WTC11 (cell line): ENCODE data around the gene ITGA8. TPM values are rescaled to one million over a fixed set of nuclear protein-coding genes. Genes with fewer than 3 reads are reported as not detected.

Experiments
- ATAC-seq: fragments of 200-7000 bp; cut with Tn5 transposase; 2 replicates; pipeline ENCODE4 v1.10.0; 2021; ENCODE audit warnings: mild to moderate bottlenecking, moderate library complexity
- CTCF ChIA-PET: fragments of 300-600 bp; sonication (Branson Sonifier 250); formaldehyde crosslinking; loops from one replicate; lab custom pipeline; 2021; ENCODE audit warnings: antibody characterized with exemption; lab: Charles Lee
- POLR2A ChIA-PET: fragments of 350-600 bp; sonication (Branson Sonifier 250); formaldehyde crosslinking; loops from one replicate; lab custom pipeline; 2021; ENCODE audit warnings: antibody characterized with exemption; lab: Charles Lee
- DNase-seq: peaks from one replicate; pipeline ENCODE4 v3.0.0; 2021; ENCODE audit warnings: low spot score
- H3K27ac Mint-ChIP-seq: 2 replicates; pipeline ENCODE4 v1.8.0; 2021; ENCODE audit warnings: mixed read lengths
- H3K27me3 Mint-ChIP-seq: 2 replicates; pipeline ENCODE4 v1.8.0; 2021; ENCODE audit warnings: low read depth, mild to moderate bottlenecking, moderate library complexity, mixed read lengths
- H3K36me3 Mint-ChIP-seq: 2 replicates; pipeline ENCODE4 v1.8.0; 2021; ENCODE audit warnings: mixed read lengths
- H3K4me1 Mint-ChIP-seq: 2 replicates; pipeline ENCODE4 v1.8.0; 2022; ENCODE audit warnings: mixed read lengths
- H3K4me3 Mint-ChIP-seq: 2 replicates; pipeline ENCODE4 v1.8.0; 2021; ENCODE audit warnings: mild to moderate bottlenecking, moderate library complexity, mixed read lengths
- H3K9me3 Mint-ChIP-seq: 2 replicates; pipeline ENCODE4 v1.8.0; 2021; ENCODE audit warnings: mixed read lengths
- AR ChIP-seq: fragments of 250-450 bp; sonication (Bioruptor Pico); IDR thresholded peaks from 2 replicates; pipeline ENCODE4 v1.9.0; 2021; ENCODE audit warnings: mild to moderate bottlenecking
- ATF6 ChIP-seq: sonication (generic); formaldehyde crosslinking; IDR thresholded peaks from 2 replicates; pipeline ENCODE4 v1.8.1; 2023; ENCODE audit warnings: mild to moderate bottlenecking, missing genetic modification reagents
- FOXJ3 ChIP-seq: sonication (generic); formaldehyde crosslinking; IDR thresholded peaks from 2 replicates; pipeline ENCODE4 v1.9.0; 2021; ENCODE audit warnings: missing genetic modification reagents, mild to moderate bottlenecking, borderline replicate concordance
- FOXP4 ChIP-seq: sonication (generic); formaldehyde crosslinking; IDR thresholded peaks from 2 replicates; pipeline ENCODE4 v1.8.0; 2022; ENCODE audit warnings: mild to moderate bottlenecking, missing genetic modification reagents
- GTF2I ChIP-seq: fragments of 250-450 bp; sonication (Bioruptor Pico); conservative IDR thresholded peaks from 2 replicates; pipeline ENCODE4 v1.4.0; 2021; ENCODE audit warnings: mild to moderate bottlenecking
- HMGXB4 ChIP-seq: sonication (generic); formaldehyde crosslinking; IDR thresholded peaks from 2 replicates; pipeline ENCODE4 v1.8.1; 2023; ENCODE audit warnings: mild to moderate bottlenecking, moderate library complexity, missing genetic modification reagents
- JUN ChIP-seq: sonication (generic); formaldehyde crosslinking; IDR thresholded peaks from 2 replicates; pipeline ENCODE4 v1.8.0; 2023; ENCODE audit warnings: mild to moderate bottlenecking, missing genetic modification reagents
- MLX ChIP-seq: sonication (generic); formaldehyde crosslinking; IDR thresholded peaks from 2 replicates; pipeline ENCODE4 v1.8.1; 2023; ENCODE audit warnings: mild to moderate bottlenecking, missing genetic modification reagents, moderate library complexity
- NFYB ChIP-seq: sonication (generic); formaldehyde crosslinking; conservative IDR thresholded peaks from 2 replicates; pipeline ENCODE4 v1.8.0; 2022; ENCODE audit warnings: low read depth, missing genetic modification reagents
- NR1H2 ChIP-seq: sonication (generic); formaldehyde crosslinking; IDR thresholded peaks from 2 replicates; pipeline ENCODE4 v1.9.0; 2021; ENCODE audit warnings: mild to moderate bottlenecking, moderate library complexity, missing genetic modification reagents
- TCF7 ChIP-seq: sonication (generic); formaldehyde crosslinking; IDR thresholded peaks from 2 replicates; pipeline ENCODE4 v1.8.0; 2022; ENCODE audit warnings: mild to moderate bottlenecking, low read depth, missing genetic modification reagents, moderate library complexity
- USF2 ChIP-seq: sonication (generic); formaldehyde crosslinking; IDR thresholded peaks from 2 replicates; pipeline ENCODE4 v1.8.1; 2023; ENCODE audit warnings: mild to moderate bottlenecking, missing genetic modification reagents, moderate library complexity
- ZMAT4 ChIP-seq: fragments of 250-450 bp; sonication (Bioruptor Pico); IDR thresholded peaks from 2 replicates; pipeline ENCODE4 v1.9.0; 2021; ENCODE audit warnings: mild to moderate bottlenecking
- ZNF121 ChIP-seq: sonication (generic); formaldehyde crosslinking; IDR thresholded peaks from 2 replicates; pipeline ENCODE4 v1.8.0; 2023; ENCODE audit warnings: missing genetic modification reagents
- ZNF263 ChIP-seq: sonication (generic); formaldehyde crosslinking; IDR thresholded peaks from 2 replicates; pipeline ENCODE4 v1.8.1; 2022; ENCODE audit warnings: low read depth, mild to moderate bottlenecking, moderate library complexity, missing genetic modification reagents
- ZNF281 ChIP-seq: sonication (generic); formaldehyde crosslinking; IDR thresholded peaks from 2 replicates; pipeline ENCODE4 v1.8.0; 2023; ENCODE audit warnings: mild to moderate bottlenecking, missing genetic modification reagents
- ZNF532 ChIP-seq: fragments of 250-450 bp; sonication (Bioruptor Pico); IDR thresholded peaks from 2 replicates; pipeline ENCODE4 v1.9.0; 2021; ENCODE audit warnings: mild to moderate bottlenecking, borderline replicate concordance
- total RNA-seq: library from RNA; stranded (reverse); gene quantifications from 3 replicates; pipeline ENCODE4 v1.2.3, GENCODE V29; 2021

Gene ITGA8
- total RNA-seq, 1 experiment from 2014 or later, result not detected

GRCh38 chr10:15651175-15651574, 68.5 kb downstream of the ITGA8 start (continued):
- TF ChIP-seq HMGXB4 (CRISPR knock-in tag) (no peak), TCF7 (CRISPR knock-in tag) (no peak), ZNF263 (CRISPR knock-in tag) (no peak), NFYB (CRISPR knock-in tag) (no peak), ZNF281 (CRISPR knock-in tag) (no peak), ZMAT4 (CRISPR knock-in tag) (no peak), MLX (no peak), NR1H2 (CRISPR knock-in tag) (no peak), ZNF121 (CRISPR knock-in tag) (no peak), GTF2I (CRISPR knock-in tag) (no peak), JUN (CRISPR knock-in tag) (no peak), FOXP4 (CRISPR knock-in tag) (no peak)
- TF ChIP-seq, all 79 proteins: peak for 0

- POLR2A ChIA-PET, result no interaction called here
- CTCF ChIA-PET, result interaction anchor here (1.8 kb wide), 1 partner anchor 78 kb away, joined by 6 read pairs; the partner anchor contains the start of gene ITGA8
- ATAC-seq (no peak), DNase-seq (no peak)
- Mint-ChIP-seq H3K4me3 (no peak overlapping the region), H3K4me1 (no peaks in the 10 kb centered on the region), H3K27ac (no peak overlapping the region), H3K27me3 (no peaks in the 10 kb centered on the region), H3K36me3 (no peaks in the 10 kb centered on the region), H3K9me3 (no peaks in the 10 kb centered on the region)
- TF ChIP-seq AR (CRISPR knock-in tag), result no peak
- no peak for TF ChIP-seq FOXJ3 (CRISPR knock-in tag)
- no peak for TF ChIP-seq ZNF532
- TF ChIP-seq USF2 (CRISPR knock-in tag), result no peak
- no peak for TF ChIP-seq ATF6 (CRISPR knock-in tag)
Measured at GRCh38 chr10:15642095-15642494, 77.6 kb downstream of the ITGA8 start.
